NOMO-1 treated with dmso at 0.1 percent for 144 hours (cell line): ENCODE data around the gene MITF.

Experiments used
- DNase-seq: peaks from one replicate; lab custom pipeline; 2025; ENCODE audit not compliant: unreplicated experiment; lab: John Stamatoyannopoulos, UW

Gene MITF

DNA sequence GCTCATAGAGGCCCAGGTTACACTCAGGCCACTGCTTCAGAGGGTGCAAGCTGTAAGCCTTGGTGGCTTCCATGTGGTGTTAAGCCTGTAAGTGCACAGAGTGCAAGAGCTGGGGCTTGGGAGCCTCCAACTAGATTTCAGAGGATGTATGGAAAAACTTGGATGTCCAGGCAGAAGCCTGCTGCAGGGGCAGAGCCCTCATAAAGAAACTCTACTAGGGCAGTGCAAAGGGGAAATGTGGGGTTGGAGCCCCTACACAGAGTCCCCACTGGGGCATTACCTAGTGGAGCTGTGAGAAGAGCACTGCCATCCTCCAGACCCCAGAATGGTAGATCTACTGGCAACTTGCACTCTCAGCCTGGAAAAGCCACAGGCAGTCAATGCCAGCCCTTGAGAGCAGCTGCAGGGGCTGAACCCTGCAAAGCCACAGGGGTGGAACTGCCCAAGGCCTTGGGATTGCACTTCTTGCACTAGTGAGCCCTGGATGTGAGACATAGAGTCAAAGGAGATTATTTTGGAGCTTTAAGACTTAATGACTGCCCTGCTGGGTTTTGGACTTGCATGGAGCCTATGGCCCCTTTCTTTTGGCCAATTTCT lies 14.0 kb downstream of the MITF start:
- DNase-seq: no peak

DNA sequence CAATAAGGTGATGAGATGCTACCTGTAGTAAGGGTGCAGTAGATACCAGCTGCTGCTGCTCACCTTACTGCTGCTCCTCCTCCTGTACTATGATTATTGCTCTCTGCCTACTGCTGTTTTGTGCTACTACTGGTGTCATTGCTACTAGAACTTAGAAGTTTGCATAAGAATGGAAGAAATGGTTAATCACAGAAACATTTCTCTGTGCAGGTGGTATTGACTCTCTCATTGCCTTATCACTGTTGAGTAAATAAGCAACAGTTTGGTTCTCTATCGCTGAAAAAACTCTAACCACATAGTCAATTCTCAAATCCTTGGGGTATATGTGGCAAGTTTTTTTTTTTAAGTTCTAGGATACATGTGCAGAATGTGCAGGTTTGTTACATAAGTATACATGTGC lies 16.5 kb downstream of the MITF start:
- no peak for DNase-seq

DNA sequence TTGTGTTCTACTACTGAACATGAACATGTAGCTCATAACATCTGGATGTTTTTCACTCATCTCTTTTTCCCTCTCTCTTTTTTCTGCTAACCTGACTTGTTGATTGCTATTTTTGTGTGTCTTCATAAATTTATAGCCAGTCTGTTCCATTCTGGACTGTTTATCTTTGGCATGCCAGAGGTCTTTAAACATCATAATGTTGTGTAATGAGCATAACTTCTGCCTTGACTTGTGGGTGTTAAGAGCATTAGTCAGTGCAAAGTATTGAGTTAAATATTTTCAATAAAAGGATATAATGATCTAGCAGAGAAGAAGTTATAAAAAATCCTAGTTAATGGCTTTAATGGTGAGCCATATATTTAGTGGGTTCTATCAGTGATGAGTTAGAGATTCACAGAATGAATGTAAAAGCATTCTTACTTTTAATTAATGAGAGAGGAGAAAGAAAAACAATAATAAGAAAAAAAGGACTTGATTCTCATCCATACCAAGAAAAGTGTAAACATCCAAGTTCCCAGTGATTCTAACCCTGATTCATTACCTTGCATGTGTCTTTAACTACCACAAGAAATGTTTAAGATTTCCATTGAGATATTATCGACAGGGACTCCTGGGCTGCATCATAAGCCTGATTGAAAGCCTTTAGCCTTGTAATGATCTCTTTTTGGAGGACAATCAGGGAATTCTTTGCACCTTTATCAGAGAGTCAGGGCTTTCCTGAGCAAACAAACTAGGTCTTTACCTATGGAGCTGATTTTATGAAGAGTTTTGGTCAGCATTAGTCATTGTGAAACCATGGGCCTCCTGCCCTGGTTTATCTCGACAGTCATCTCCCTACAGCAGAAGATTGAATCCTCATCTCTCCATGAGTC lies 22.9 kb downstream of the MITF start:
- DNase-seq: no peak

DNA sequence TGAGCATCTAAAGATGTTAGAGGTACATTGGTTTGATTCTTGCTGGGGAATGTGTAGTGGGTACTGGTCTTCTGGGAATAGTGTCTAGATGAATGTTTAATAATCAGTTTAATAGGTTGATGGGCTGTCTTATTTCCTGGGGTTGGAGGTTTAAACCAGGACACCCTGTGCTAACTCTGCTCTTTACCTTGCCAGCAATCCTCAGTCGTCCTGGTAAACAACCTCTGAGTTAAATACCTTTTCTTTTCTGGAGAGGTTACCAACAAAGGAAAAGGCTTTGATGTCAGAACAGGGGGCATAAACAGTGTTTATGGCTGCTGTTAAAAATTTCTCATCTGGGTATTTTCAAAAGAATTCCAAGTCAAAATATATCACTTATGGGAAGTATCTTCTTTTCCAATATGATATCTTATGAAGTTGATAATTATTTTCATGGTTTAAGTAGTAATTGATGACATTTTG lies 23.5 kb downstream of the MITF start:
- DNase-seq: no peak

DNA sequence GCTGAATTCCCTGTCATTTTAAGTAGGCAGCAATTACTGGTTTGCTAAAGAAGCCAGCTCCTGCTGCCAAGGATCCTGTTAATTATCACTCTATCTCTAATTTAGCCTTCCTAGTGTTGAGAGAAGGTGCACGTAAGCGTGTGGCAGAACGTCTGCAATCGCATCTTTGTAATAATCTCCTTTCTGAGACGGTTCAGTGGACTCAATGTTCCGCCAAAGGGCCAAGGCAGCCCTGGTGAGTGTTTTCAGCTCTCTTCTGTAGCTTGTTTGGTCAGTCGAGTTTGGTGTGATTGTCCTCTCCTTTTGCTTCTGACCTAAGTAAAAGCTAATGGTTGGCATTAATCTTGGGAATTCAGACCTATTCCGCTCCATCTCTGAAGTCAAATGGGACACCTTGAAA lies 24.2 kb downstream of the MITF start:
- no peak for DNase-seq

DNA sequence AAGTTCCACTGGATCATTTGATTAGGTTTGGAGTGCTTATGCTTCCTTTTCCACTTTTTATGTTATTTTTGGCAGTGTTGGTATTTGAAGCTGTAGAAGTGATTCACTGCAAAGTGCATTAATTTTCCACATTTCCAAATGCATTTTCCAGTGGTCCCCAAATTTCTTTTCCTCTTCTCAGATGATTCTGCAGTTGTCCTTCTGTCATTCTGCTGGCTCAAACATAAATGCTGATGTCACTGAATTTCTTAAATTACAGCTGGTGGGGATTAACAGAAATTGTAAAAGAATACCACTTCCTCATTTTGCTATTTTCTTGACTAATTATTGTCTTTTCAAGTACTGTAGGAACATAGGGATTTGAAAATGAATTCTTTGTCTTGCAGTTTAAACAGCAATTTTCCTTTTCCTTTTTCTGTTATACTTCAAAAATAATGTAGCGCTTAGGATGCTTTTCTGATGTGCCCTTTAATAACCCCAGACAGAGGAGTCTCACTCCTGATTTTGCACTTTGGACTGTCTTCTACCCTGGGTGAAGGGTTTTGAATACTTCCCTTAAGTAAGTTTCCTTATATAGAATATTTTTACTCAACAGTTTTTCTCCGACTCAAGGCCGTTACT lies 25.0 kb downstream of the MITF start:
- no peak for DNase-seq

DNA sequence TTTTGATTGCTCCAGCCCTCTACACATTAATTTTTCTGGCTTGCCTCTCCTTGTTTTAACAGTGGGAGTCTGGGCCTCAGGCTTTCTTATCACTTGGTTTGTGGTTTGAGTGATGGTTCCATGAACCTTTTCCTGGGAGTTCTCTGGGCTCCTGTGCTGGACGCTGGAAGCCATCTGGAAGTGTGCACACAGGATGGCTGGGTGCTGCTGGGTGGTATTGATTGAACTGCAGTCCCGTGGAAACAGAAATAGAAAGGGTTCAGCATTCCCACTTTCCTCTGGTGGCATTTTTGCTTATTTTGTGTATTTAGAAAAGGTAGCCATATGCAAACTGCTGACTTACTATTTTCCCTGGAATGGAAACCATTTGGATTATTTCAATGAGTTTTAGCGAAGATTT lies 25.6 kb downstream of the MITF start:
- DNase-seq: no peak

DNA sequence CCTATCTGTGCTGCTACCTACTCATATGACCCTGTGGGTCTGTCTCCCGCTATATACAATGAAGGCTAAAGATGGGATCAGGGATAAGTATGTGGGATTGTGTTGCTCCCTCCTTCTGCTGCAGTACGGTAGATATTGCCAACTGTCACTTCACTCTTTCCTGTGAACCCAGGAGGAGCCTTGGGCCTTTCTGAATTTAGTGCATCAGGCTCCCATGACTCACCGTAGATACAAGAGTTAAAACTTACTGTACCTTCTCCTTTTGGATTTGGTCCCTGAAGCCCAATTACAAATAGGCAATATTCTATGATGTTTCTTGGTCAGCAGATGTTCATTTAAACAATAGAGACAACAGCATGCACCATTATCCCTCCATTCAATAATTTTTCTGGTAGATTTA lies 27.4 kb downstream of the MITF start:
- DNase-seq: no peak

DNA sequence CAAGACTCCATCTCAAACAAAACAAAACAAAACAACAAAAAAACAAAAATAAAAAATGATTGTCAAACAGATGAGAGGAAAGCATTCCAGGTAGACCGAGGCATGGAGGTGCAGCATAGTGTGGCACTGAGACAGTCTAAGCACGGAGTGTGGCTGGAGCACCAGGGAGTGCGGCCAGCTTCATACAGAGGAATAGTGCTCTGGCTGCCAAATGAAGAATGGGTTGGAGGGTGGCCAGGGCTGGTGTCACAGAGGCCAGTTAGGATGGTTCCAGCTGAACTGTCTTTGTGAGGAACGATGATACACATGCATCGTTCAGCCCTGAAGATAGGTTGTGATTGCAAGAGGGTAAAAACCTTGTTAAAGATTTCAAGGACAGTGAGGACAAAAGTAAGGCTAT lies 28.3 kb downstream of the MITF start:
- DNase-seq: no peak

DNA sequence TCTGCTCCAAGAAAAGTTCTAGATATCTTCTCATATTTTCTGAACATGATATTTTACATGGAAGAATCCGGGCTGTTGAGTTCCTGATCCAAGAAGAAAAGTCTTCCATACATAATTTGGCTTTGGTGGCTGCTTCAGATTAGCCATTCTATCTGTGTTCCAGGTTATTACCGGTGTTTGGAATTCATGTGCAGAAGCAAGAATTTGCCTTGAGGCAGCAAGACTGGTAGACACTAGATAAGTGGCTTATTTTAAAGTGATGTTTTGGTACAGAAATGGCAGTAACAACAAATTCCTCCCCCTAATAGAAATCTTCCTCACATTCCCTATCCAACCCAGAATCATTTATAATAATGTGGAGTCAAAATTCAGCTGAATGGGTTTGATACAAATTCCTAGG lies 29.2 kb downstream of the MITF start:
- no peak for DNase-seq

DNA sequence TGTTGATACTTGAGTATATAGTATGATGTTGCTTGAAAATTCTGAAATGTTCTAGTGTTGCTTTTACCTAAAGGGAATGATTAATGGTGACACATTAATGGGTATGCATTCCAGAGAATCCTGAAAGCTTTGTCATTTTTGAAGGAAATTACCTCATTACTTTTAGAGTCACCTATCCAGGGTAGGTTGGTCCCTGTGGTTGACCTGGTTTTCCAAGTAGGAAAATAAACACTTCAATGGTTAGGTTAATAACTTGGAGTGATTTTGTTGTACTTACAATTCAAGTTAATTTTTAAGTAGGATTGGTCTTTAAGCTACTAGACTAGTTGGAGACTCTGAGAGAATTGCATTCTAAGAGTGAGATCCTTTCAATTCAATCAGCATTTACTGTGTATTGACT lies 31.0 kb downstream of the MITF start:
- DNase-seq: no peak

DNA sequence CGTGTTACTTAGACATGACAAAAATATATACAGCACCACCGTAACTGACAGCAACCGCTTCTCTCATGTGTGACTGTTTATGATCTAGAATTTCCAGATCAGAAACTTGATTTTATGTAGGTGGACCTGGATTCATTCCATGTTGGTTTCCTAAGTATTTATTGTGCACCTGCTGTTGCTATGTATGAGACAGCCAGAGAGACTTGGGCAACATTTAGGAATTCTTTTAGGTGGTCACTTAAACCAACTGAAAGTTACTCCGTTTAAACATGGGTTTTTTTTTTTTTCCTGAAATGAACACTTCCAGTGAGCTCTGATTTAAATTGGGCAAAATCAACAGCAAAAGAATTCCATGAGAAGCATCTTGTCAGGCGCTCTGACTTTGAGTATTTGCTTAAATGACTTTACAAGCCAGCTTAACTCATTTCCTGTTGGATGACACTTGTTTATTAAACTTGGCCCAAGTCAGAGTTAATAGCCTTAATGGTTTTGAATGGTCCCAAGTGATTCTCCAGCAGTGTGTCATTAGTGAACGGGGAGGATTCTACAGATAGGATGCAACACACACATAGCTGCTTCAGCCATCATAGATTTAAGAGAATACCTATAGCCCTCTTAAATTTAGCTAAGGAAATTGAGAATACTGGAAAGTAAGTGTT lies 31.8 kb downstream of the MITF start:
- DNase-seq: no peak

DNA sequence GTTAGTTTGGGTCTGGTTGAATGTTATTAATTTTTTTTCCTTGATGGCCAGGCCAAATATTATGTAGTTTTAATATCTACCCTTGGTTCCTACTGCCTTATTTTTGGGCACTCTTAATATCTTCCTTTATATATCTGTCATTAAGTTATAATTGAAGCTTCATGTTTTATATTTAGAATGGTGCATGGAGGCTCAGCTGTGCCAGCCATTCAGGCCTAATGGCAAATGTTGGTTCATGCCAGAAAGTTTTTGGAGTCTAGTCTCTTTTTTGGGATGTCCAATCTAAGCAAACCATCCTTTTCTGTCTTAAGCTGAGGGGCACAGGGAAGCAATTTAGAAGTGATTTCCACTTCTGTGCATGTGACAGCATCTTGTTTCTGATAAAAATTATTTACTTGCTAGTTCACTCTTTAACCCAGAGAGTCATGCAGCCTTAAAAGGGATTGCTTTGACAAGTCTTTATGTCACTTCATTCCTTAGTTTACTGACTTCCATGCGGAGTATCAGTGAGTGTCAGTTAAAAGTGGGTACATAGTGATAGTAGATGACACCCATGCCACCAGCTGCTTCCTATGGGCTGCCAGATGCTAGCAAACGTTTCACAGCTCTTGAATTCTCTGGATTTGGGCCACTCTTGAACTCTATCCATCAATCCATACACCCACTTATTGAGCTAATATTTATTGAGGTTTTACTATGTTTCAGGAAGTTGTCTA lies 33.0 kb downstream of the MITF start:
- no peak for DNase-seq

DNA sequence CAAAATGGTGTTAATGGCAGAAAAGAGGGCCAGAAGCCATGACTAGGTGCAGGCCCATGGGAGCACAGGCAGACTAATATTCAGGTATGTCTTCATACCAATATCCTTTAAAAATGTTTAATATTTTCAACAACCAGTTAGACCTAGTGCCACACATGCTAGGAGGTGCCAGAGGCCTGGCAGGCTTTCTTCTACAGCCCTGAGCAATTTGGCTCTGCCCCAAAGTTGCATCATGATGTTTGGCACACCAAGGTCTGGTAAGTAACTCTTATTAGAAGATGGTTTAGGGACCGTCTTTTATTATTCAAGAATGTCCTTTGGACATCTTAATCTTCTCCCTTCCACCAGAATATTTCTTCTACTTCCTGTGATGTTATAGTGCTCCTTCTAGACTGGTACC lies 34.8 kb downstream of the MITF start:
- no peak for DNase-seq

DNA sequence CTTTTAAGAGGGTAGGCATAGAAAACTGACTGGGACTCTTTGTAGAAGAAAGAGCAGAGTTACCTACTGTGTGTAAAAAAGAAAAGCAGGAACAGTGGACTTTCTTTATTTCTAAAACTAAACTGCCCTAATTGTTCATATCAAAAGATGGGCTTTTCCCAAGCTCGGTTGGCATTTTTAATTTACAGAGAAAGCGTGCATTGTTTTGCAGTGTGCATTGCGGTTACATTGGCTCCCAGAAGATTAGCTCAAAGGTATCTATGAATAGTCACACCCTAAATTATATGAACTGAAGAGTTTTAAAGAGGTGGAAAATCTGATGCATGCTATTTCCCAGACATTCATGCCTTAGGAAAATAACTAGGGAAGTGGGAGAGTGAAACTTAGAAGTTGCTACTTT lies 36.5 kb downstream of the MITF start:
- no peak for DNase-seq

DNA sequence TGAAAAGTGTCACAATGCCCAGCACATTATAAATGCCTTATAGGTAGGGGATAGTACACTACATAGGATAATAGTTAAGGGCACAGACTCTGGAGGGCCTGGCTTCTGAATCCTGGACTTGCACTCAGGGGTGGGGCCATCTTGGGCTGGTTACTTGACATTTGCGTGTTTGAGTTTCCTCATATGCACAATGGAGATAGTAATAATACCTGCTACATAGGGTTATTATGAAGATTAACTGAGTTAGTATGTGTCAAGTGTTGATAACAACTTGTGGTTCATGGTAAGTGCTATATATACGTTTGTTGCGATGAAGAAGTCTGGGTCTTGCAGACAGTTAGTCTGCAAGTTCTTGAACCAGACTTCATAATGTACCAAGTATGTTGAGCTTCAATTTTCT lies 37.0 kb downstream of the MITF start:
- no peak for DNase-seq

DNA sequence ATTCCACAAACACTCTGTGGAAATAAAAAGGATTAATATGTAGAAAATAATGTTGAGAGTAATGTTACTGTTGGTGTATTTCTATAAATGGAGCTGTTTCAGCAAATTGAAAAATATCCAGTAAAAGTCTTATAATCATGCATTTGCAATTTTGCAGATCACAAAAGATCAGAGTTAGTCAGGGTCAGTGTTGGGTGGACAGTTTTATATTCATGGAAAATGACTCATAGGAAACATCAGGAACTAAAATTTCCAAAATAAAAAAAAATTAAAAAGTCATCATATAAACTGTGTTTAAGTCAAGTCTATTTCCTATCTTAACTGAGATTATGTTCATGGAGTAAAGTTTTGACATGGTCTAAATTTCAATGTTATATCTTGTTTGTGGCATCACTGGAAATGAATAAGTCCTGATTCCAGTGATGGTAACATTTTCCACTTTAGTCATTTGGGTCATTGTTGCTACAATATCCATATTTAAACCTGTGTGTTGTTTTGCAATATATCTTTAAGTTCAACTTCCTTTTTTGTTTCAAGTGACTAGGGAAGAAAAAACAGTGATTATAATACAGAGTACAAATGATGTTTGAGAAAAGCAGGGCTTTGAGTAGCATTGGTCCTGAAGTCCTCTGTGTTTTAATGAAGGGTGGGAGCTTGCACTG lies 37.8 kb downstream of the MITF start:
- peak; percentile 39 for DNase-seq

DNA sequence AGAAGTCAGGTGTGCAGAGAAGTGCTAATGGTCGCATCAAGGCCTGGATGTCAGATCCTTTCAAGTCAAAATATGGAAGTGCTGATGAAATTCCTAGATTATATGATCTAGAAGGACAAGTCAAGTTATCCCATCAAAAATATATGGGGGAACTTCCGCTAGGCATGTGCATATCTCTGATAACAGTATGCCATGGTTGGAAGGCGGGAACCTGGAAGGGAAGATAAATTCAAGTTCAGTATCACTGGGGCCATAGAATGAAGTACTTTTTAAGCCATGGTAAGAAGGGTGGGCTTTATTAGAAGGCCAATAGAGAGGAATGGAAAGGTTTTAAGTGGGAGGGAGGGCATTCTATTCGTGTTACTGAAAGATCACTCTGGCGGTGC lies 38.3 kb downstream of the MITF start:
- no peak for DNase-seq

DNA sequence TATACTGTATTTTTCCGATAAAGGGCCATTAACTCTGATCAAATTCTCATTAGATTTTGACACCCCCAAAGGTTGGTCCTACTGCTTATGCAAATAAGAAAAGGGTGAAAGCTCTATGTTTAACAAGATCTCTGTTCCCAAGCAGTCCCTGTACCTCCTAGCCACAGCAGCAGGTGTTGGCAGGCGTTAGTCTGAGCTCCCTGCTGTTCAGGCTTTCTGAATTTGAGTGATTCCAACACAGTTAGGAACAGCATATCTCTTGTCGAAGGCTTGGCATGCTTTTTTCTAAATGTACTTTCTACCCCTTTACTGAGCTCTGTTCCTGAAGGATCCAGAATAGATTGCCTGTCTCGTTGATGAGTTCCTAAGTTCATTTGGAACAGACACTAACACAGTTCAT lies 42.3 kb downstream of the MITF start:
- DNase-seq: no peak

DNA sequence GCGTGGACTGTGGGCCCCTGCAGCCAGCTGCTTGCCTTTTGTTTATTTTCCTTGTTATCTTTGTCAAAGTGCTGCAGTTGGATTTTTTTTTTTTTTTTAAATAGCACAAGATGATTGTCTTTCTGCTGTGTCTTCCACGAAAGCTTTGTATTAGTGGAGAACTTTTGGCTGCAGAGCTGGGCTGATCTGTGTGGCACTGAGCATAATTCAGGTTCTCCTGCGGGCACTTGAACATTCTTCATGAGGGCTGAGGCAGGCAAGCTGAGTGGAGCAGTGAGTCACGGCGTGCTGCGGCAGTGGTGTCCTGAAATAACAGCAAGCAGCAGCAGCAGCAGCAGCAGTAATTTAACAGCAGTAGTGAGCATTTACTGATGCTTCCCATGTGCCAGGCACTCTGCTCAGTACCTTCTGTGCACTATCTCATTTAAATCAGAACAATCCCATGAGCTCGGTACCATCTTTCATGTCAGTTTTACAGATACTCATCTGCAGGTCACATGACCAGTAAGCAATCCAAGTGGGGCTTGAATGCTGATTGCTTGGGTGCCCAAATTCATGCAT lies 45.8 kb downstream of the MITF start:
- peak; percentile 55 for DNase-seq
